Measurements from ENCODE around the gene CHRM4. TPM values are rescaled to one million over a fixed set of nuclear protein-coding genes. Genes with fewer than 3 reads are reported as not detected.
A peak's percentile ranks its signal among the peaks of the same experiment; 100 is the strongest.

Gene CHRM4
- total RNA-seq, 1 donor: not detected

DNA sequence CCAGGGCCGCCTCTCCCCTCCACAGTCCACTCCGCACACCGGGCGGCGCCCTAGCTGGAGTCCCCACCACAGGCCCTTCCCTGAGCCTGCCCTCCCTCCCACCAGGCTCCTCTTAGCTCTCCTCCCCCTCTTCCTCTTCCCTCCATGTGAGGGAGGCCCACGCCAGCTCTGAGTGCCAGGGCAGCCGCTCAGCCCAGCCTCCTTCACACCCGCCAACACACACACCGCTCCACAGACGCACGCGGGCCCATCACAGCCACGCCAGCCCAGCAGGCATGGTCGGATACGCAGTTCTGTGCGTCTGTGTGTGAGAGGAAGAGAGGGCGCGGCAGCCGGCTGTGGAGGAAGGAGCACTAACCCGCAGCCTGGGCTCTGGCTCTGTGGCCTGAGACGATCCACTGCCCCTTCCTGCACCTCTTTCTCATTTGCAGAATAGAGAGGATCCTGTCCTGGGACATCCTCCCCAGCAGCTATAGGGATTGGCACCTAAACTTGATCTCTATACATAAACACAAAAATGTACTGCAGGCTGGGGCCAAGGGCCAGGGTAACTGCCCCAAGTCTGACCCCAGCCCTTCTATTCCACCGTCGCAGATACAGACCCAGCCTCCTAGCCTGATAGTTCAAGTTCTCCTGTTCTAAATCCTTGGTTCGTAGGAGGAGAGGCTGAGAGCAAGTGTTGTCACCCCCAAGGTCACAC lies 3.5 kb downstream of the CHRM4 start:
- no peak for TF ChIP-seq CTCF (IDR thresholded peaks at IDR 0.05; ENCODE audit: insufficient read depth, low read length)
- H3K4me3 ChIP-seq (ENCODE audit: low read depth, low read length): no peak overlapping the region
- peak; percentile 29 for DNase-seq (ENCODE audit: low read depth)

DNA sequence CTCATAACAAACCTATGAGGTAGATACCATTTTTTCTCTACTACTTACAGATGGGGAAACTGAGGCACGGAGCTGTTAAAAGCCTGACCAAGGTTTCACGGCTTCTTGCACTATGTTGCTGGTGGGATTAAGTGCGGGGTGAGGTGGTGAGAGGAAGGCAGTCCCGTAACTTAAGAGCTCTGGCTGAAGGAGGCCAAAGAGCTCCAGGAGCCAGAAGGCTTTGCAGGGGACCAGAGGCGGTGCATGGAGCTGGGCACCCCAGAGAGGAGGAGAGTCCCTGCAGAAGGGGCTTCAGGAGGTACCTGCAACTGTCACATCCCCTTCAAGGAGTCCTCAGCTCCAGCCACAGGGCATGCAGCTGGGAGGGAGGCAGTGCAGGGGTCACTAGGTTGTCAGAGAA lies 4.1 kb downstream of the CHRM4 start:
- DNase-seq (ENCODE audit: low read depth): no peak
- H3K4me3 ChIP-seq (ENCODE audit: low read depth, low read length): no peak overlapping the region
- no peak for TF ChIP-seq CTCF (IDR thresholded peaks at IDR 0.05; ENCODE audit: insufficient read depth, low read length)

DNA sequence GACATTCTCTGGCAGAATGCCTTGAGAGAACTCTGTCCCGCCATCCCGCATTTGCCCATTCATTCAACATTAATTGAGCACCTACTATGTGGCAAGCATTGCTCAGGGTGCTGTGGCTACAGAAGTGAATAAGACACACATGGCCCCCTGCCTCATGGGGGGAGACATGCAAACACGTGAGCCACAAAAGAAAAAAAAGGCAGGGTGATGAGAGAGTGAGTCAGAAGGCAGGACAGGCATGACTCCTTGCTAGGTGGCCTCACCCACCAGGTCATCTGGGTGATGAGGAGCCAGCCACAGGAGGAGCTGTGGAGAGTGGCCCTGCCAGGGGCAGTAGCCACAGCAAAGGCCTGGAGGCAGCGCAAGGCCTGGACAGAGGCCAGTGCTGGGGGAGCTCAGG lies 4.9 kb downstream of the CHRM4 start:
- no peak for TF ChIP-seq CTCF (IDR thresholded peaks at IDR 0.05; ENCODE audit: insufficient read depth, low read length)
- no peak for DNase-seq (ENCODE audit: low read depth)
- no peak overlapping the region for H3K4me3 ChIP-seq (ENCODE audit: low read depth, low read length)

- no peak for DNase-seq (ENCODE audit: low read depth)
- TF ChIP-seq CTCF (IDR thresholded peaks at IDR 0.05; ENCODE audit: insufficient read depth, low read length): no peak
- no peak overlapping the region for H3K4me3 ChIP-seq (ENCODE audit: low read depth, low read length)
Measured at GRCh38 chr11:46386005-46386578, 5.5 kb downstream of the CHRM4 start.

- TF ChIP-seq CTCF (IDR thresholded peaks at IDR 0.05; ENCODE audit: insufficient read depth, low read length): no peak
- no peak overlapping the region for H3K4me3 ChIP-seq (ENCODE audit: low read depth, low read length)
Measured at GRCh38 chr11:46385169-46386004, 6.2 kb downstream of the CHRM4 start.

GRCh38 chr11:46383974-46384701 lies 7.4 kb downstream of the CHRM4 start:
- no peak overlapping the region for H3K4me3 ChIP-seq (ENCODE audit: low read depth, low read length)
- TF ChIP-seq CTCF (IDR thresholded peaks at IDR 0.05; ENCODE audit: insufficient read depth, low read length): no peak
- DNase-seq (ENCODE audit: low read depth): no peak

More at GRCh38 chr11:46385169-46386004, 6.2 kb downstream of the CHRM4 start:
- DNase-seq (ENCODE audit: low read depth): no peak

All from fibroblast of the aortic adventitia (primary cell).